HG03066 (cell line): Measurements from ENCODE around the gene SLC25A22.

Source experiments
- ATAC-seq: cut with Tn5 transposase; IDR thresholded peaks from one replicate; pipeline ENCODE4 v1.9.1; 2021; ENCODE audit warnings: low read depth; ENCODE audit not compliant: unreplicated experiment

Gene SLC25A22

DNA sequence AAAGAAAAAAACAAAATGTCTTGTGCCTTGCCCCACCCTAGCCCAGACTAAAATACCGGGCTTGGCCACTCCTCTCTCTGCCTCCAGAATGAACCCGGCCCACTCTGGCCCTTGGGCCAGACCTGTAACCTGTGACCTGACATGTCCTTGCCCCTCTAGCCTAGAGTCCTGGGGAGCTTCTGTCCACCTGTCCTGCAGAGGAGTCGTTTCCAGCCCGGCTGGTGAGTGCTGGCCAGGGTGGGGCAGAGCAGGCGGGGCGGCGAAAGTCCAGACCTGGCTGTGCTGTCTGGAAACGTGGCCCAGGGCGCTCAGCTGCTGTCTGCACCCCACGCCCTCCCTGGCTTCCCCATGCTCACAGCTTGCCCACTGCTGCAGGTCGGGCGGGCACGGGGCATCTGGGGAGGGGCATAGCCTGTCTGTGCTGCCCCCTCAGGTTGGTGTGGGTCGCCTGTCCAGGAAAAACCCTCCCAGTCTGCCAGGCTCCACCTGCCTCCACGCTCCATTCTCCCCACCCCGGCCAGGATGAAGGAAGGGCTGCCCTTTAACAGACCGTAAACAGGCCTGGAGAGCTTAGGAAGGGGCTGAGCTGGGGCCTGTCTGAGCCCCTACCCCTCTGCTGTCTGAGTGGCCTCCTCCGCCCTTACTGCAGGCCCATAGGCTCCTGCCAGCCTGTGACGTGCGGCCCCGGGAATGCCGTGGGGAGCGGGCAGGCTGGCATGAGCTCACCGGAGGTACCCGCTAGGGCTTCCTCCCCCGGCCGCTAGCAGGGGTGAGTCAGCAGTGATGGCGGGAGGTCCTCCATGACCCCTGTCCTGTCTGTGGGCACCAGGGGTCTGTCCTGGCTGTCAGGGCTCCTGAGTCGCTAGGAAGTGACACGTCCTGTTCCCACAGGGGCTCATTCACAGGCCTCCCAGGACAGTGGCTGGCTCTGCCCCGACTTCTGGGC, 36.6 kb upstream of the SLC25A22 start:
- no peak for ATAC-seq

DNA sequence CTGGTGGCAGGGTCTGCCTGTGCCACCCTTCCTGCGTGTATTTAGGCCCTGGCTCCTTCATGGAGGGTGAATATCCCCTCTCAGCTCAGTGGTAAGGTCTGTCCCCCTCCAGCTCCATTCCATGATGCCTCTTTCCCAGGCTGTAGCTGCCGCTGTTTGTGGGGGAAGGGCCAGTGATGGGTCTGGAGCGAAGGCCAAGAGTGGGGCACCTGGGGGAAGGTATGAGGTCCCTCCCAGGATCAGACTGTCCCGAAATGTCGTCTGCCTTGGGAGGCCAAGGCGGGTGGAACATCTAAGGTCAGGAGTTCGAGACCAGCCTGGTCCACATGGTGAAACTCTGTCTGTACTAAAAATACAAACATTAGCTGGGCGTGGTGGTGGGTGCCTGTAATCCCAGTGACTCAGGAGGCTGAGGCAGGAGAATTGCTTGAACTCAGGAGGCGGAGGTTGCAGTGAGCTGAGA, 35.8 kb upstream of the SLC25A22 start:
- ATAC-seq = no peak

DNA sequence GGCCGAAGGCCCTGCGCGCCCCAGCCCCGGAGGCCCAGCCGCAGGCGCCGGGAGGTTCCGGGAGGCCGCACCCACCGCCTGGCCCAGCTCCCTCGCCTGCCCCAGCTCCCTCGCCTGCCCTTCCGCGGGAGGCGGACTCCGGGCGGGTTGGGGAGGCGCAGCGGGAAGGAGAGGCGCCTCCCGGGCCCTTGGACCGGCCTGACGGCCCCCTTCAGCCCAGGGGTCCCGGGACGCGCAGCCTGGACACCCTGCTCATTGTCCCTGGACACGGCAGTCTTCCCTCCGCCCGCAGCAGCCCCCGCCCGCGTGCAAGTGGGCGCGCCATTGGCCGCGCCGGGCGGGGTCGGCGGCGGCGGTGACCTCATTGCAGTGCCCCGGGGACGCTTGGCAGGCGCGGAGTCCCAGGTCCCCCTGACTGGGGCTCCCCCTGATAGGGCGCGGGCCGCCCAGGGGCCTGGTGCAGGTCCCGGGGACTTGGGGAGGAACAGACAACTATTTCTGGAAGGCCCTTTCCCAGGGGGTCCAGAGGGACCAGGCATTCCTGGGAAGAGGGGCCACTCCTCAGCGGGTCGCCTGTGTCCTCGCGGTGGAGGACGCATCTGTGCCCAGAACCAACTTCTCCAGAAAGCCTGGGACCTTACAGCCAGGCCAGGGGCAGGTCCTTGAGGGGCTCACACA, 35.2 kb upstream of the SLC25A22 start:
- no peak for ATAC-seq

DNA sequence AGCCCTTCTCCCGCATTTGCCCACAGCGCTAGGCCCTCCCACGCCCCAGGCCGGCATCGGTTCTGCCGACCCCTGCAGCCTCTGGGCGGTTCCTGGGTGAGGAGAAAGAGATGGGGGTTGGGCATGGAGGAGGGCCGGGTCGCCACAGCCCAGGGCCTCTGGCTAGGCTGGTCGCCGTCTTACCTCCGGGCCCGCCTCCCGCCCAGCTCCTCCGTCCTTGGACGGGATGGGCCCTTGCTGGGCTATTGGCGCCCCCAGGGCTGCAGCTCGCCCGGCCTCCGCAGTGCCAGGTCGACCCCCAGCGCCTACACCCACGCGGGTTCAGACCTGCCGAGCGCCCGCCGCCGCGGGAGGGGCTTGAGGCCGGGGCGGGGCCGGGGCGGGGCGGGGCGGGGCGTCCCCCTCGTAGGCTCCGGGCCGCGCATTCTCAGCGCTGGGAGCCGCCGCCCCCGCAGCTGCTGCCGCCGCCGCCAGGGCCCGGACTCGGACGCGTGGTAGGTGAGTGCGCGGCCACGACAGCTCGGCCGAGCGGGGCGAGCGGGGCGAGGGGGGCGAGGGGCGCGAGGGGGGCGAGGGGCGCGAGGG, 34.5 kb upstream of the SLC25A22 start, which contains the start of gene CD151:
Gene CD151, plus strand, starts transcription at position 424 of the 585 bp plus-strand sequence. CDS start 3,118 bp downstream, outside the sequence.
- ATAC-seq = no peak

DNA sequence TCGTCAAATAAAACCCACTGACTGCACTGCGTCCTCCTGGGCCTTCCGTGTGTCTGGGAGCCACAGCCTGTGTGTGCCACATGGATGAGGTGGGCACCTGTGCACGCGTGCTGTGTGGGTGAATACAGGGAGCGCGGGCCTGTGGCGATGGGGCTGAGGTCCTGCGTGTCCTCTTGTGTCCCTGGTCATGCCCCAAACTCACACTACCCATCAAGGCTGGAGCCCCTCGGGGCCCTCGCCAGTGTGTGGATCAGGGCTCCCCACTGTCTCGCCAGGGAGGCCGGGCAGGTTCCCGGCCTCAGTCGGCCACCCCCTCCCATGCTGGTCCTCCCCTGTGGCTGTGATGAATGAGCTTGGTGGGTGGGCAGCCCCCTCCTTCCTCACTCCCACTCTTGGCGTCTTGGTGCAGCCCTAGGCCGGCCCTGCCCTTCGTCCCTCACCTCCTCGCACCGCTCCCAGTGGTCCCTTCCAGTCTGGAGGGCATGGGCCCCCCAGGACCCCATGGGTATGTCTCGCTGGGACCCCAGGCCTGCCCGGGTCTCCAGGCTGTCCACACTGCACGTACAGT, 34.0 kb upstream of the SLC25A22 start:
- no peak for ATAC-seq

DNA sequence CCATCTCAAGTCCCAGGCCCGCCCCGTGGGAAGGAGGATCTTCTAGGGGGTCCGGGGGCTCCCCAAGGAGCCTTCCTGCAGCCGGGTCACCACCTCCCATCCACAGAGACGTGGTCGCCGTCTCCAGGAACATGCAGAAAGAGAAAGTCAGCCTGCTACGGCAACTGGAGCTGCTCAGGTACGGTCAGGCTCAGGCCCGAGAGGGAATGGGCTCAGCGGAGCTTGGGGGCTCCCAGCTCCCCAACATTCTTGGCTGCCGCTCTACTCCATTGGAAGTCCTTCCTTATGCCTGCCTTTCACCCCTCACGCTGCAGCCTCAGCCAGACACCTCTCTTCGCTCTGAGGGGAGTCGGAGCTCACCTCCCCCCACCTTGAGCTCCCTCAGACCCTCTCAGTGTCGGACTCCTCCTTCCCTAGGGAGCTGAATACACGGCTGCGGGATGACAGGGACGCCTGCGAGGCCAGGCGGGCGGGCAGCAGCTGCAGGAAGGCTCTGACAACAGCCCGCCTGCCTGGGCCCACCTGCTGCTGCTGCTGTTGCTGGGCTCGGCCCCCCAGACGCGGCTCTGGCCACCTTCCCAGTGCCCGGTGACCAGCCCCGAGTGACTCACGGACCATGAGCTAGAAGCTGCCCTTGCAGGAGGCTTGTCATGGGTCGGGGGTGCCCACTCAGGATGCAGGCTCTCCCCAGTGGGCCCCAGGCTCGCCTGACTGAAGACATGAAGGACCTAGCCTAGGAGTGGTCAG, 33.2 kb upstream of the SLC25A22 start:
- ATAC-seq = no peak

DNA sequence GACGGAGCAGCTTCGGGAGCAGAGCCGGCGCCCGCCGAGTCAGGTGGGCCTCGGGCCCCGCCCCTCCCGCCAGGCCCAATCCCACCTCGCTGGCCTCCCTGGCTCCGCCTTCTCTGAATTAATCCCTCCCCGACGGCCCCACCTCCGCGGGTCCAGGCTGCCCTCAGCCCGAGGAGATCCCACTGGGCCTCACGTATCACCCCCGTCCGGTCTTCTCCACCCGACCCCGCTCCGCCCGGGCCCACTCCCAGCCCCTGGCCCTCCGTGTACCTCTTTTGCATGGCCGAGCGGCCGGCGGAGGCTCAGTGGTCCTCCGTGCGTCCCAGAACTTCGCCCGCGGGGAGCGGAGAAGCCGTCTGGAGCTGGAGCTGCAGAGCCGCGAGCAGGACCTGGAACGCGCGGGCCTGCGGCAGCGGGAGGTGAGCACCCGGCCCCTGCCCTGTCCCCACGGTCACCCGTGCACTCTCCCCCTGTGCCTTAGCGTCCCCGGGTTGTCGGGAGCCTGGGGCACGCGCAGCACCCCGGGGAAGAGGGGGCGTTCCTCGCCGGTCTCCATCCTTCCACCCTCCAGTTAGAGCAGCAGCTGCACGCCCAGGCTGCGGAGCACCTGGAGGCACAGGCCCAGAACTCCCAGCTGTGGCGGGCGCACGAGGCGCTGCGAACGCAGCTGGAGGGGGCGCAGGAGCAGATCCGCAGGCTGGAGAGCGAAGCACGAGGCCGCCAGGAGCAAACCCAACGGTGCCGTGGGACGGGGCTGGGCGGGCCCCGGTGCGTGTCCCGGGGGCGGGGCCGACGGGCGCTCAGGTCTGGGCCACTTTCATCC, 32.4 kb upstream of the SLC25A22 start:
- peak; percentile 24 for ATAC-seq

DNA sequence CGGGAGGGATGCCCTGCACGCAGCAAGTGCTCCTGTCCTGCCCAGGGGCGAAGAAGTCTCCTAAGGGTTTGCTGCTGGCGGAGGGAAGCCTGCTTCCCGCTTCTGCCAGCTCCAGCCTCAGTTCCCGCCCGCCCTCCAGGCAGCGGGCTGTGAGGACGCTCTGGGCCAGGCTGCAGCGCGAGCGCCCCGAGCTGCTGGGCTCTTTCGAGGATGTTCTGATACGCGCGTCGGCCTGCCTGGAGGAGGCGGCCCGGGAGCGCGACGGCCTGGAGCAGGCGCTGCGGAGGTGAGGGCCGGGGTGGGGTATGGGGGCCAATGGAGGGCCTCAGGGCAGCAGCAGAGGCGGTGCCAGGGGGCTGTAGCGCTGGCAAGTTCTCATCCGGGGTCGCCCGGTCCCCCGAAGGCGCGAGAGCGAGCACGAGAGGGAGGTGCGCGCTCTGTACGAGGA, 31.8 kb upstream of the SLC25A22 start:
- no peak for ATAC-seq

DNA sequence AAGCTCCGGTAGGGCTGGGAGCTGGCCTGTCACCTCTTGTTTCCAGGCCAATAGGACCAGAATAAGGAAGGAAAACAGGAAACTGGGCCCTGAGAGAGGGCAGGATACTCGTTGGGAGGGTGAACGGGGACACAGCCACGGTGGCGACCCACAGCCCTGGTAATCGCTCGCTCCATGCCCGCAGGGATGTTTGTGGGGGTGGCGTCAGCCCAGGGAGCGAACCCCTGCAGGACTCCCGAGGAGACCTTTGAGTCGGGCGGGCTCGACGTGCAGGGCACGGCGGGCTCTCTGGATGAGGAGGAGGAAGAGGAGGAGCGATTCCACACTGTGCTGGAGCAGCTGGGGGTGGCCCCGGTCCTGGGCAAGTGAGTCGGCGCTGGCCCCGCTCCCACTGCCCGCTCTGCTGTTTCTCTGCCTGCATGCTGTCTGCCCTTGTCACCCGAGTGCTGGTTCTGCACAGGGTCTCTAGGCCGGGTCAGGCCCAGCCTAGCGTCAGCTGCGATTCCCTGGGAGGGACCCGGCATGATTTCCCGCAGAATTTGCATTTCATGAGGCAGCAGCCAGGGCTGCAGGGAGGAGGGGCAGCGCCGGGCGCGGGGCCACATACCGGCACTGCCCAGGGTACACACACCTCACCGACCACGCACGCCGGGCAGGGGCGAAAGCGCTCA, 31.2 kb upstream of the SLC25A22 start:
- no peak for ATAC-seq

DNA sequence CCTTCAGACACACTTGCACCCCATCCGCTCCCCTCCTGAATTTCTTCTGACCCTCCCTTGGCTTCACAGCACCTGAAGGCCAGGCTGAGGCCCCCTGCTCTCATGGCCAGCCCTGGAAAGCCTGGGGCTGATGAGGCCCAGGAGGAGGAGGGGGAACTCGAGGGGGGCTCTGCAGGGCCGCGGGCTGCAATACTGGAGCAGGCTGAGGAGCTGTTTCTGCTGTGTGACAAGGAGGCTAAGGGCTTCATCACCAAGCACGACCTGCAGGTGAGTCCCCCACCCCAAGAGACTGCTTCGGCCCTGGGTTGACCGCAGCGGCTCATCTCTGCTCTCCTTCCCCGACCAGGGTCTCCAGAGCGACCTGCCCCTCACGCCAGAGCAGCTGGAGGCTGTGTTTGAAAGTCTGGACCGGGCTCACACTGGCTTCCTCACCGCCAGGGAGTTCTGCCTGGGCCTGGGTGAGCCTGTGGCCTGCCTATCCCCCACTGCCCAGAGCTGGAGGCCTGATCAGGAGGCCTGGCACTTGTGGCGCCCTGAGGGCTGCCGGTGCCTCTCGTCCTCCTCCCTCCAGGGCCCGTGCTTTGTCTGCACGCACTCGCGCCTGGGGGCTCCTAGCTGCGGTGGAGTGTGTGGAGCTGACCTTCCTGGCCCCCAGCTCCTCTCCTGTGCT, 30.6 kb upstream of the SLC25A22 start:
- ATAC-seq = no peak

DNA sequence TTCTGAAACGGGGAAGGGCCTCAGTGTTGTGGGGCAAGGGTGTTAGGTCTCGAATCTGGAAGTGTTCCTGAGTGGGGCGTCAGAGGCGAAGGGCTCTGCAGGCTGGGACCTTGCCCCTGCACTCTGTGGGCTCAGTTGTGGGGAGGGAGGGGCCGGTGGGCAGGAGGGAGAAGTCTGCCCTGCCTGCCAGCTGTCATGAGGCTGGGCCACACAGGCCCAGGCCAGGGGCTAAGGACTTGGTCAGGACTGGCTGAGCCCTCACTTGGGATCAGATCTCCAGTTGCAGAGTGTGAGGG, 29.8 kb upstream of the SLC25A22 start, which contains the start of gene CRACR2B:
Gene CRACR2B, plus strand, starts transcription at position 23 of the 296 bp plus-strand sequence. CDS start 689 bp downstream, outside the sequence.
- no peak for ATAC-seq

DNA sequence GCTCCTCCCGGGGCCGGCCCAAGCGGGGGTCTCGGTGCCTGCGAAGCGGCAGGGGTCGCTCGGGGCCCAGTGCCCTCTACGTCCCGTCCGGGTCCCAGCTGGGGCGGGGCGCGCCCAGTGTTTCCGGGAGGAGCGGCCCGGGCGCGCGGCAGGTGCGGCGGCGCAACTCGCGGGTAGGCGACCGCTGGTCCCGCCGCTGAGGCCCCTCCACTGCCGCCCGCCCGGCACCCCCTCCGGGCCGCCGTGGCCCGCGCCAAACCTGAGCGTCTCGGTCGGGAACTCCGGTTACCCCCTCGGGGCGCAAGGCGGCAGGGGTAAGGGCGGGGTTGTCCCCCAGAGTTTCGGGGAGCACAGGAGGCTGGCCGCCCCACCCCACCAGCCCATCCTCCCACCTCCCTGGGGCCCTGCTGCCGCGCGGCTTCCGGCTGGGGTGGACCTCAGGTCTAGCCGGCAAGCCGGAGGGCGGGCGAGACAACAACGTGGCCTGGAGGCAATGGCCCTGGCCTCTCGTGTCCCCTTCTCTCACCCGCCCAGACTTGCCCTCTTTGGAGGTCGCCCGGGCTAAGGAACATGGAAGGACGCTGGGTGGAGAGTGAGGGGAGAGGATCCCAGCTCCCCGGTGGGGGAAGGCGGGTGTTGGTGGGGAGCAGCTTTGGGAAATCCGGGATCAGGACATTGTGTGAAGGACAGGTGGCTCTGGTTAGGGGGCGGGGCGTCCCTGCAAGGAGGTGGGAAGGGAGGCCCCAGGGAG, 29.2 kb upstream of the SLC25A22 start:
- ATAC-seq = no peak

DNA sequence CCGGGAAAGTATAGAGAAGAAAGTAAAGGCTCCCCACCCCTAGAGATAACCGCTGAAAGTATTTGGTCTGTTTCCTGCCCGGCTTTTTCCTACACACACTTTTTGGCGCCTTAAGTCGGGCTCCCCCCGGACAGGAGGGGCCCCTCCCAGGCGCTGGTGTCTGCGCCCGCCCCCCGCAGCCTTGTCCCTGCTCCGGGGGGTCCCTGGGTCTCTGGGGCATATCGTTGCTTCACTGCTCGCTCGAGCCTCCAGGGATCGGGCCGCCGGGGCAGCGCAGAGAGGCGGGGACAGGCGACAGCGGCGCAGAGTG, 28.7 kb upstream of the SLC25A22 start:
- ATAC-seq = no peak

DNA sequence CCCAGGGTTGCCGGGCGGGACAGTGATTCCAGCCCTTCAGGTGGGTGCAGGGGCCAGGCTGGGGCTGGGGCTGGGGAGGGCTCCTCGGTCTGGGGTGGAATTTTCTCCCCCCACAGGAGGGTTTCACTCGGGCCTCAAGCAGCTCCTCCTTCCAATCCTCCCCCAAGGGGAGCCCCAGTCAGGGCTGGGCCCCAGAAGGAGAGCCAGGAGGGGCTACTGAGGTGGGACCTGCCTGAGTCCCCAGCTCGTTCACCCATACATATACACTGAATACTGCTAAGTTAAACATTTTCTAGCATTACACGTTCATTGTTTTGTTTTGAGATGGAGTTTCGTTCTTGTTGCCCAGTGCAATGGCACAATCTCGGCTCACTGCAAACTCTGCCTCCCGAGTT, 28.1 kb upstream of the SLC25A22 start:
- no peak for ATAC-seq

DNA sequence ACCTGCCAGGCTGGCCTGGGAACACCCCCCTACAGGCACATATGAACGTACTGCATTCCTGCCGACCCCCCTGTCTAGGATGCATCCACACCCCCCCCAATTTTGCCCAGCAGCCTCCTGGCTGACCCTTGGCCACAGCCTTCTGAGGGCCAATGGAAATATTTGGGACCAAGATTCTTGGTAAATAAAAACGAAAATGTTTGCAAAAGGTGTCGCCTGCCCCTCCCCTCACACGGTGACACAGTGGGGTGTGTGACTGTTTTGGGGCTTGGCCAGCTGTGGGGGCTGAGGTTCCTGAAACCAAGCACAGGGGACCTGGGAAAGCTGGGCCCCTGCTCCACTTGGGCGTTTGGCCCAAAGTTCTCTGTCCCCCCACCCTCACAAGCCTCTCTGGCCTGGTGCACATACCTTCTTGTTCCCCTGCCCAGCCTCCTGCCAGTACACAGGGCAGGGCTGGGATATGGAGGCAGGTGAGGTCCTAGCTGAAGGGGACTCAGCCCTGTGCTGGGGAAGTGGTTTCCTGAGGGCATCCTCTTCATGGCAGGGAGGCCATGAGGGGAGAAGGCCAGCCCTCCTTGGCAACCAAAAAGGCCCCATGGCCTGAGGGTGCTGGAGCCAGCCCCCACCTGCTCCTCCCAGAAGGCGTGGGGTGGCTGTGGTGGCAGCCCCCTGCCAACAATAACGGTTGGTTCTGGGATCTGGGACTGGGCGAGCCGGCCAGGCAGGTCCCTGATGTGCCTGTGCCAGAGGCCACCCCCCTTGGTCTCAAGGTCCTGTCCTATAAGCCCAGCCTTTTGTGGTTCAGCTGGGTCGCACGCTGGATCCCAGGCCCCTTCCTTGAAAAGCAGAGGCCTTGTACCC, 27.5 kb upstream of the SLC25A22 start:
- ATAC-seq = no peak

DNA sequence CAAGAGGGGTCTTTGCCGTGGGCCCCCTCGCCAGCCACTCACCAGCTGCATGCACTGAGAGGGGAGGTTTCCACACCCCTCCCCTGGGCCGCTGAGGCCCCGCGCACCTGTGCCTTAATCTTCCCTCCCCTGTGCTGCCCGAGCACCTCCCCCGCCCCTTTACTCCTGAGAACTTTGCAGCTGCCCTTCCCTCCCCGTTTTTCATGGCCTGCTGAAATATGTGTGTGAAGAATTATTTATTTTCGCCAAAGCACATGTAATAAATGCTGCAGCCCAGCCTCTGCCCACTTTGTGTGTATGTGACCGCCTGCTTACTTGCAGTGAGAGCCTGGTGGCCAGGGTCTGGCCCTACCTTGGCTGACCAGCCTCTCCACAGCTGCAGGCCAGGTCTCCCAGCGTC, 26.9 kb upstream of the SLC25A22 start:
- no peak for ATAC-seq
